ENCODE data around the gene SLC35E2B. TPM values are rescaled to one million over a fixed set of nuclear protein-coding genes. Genes with fewer than 3 reads are reported as not detected.

The SLC35E2B gene
- total and polyA plus RNA-seq, 2 of the 13 experiments (the other 11 are each of a cell fraction or from before 2014, with no cell fraction given): 14.1 to 19.7 TPM

DNA sequence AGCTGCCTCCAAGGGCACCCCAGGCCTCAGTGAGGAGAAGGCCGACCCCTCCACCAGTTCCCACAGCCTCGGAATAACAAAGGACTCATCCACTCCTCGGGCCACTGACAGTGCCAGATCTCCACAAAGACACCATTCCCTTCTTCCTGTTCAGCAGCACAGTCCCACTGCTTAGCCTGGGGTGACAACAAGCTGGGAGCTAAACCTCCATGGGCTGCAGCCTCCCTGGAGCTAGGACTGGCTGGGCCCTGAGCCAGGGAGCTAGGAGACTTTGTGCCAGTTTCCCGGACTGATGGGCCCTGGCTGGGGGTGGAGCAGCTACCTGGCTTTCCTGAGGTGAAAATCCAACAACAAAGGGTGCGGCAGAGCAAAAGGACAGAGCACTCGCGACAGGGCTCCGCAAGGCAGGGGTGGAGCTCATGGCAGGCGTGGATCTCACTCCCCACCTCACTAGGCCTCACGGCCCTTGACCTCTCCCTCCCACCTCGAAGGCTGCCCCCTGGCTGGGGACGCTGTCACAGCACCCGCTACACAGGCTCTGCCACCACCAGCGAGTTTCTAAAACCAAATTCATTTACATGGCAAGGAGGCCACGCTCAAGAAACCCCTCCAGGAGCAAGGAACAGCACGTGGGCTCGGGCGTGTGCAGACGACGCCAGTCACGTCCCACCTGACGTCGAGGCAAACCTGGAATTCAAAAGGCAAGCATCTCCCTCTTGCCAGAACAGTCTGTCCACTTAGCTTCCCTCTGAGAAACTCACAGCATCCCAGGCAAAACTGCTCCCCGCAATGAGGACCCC lies 13.8 kb downstream of the SLC35E2B start (continued):
- TF ChIP-seq, protein P1, sequence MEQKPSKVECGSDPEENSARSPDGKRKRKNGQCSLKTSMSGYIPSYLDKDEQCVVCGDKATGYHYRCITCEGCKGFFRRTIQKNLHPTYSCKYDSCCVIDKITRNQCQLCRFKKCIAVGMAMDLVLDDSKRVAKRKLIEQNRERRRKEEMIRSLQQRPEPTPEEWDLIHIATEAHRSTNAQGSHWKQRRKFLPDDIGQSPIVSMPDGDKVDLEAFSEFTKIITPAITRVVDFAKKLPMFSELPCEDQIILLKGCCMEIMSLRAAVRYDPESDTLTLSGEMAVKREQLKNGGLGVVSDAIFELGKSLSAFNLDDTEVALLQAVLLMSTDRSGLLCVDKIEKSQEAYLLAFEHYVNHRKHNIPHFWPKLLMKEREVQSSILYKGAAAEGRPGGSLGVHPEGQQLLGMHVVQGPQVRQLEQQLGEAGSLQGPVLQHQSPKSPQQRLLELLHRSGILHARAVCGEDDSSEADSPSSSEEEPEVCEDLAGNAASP (CRISPR knock-in tag; IDR thresholded peaks at IDR 0.05; ENCODE audit: borderline replicate concordance): peak; percentile 59; the same call in 1 of the 2 replicates
- peak; percentile 72; the same call in 2 of the 3 replicates for TF ChIP-seq MXI1 (IDR thresholded peaks at IDR 0.05; ENCODE audit: borderline replicate concordance, low read depth, low read length)
- TF ChIP-seq, protein P2, sequence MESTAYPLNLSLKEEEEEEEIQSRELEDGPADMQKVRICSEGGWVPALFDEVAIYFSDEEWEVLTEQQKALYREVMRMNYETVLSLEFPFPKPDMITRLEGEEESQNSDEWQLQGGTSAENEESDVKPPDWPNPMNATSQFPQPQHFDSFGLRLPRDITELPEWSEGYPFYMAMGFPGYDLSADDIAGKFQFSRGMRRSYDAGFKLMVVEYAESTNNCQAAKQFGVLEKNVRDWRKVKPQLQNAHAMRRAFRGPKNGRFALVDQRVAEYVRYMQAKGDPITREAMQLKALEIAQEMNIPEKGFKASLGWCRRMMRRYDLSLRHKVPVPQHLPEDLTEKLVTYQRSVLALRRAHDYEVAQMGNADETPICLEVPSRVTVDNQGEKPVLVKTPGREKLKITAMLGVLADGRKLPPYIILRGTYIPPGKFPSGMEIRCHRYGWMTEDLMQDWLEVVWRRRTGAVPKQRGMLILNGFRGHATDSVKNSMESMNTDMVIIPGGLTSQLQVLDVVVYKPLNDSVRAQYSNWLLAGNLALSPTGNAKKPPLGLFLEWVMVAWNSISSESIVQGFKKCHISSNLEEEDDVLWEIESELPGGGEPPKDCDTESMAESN (CRISPR knock-in tag; conservative IDR thresholded peaks at IDR 0.05): peak; percentile 71; the same call in 1 of the 2 replicates
- TF ChIP-seq ZNF776 (CRISPR knock-in tag; IDR thresholded peaks at IDR 0.05): 0 out of 2 replicates have a peak, but pooled peaks have one; percentile 67
- no peak for TF ChIP-seq EED (CRISPR knock-in tag; IDR thresholded peaks at IDR 0.05)
- TF ChIP-seq SALL1 (CRISPR knock-in tag; IDR thresholded peaks at IDR 0.05): peak; percentile 87
- peak; percentile 80; the same call in 1 of the 2 replicates for TF ChIP-seq RARA (CRISPR knock-in tag; IDR thresholded peaks at IDR 0.05)
- peak; percentile 42 for TF ChIP-seq YY1 (IDR thresholded peaks at IDR 0.05; ENCODE audit: insufficient read depth, insufficient replicate concordance, low read depth, low read length)
- no peak for TF ChIP-seq CEBPG (CRISPR knock-in tag; IDR thresholded peaks at IDR 0.05)
- TF ChIP-seq STAT5B (CRISPR knock-in tag; IDR thresholded peaks at IDR 0.05): no peak
- no peak for TF ChIP-seq ZNF644 (CRISPR knock-in tag; IDR thresholded peaks at IDR 0.05; ENCODE audit: low read depth)
- TF ChIP-seq, protein P3, sequence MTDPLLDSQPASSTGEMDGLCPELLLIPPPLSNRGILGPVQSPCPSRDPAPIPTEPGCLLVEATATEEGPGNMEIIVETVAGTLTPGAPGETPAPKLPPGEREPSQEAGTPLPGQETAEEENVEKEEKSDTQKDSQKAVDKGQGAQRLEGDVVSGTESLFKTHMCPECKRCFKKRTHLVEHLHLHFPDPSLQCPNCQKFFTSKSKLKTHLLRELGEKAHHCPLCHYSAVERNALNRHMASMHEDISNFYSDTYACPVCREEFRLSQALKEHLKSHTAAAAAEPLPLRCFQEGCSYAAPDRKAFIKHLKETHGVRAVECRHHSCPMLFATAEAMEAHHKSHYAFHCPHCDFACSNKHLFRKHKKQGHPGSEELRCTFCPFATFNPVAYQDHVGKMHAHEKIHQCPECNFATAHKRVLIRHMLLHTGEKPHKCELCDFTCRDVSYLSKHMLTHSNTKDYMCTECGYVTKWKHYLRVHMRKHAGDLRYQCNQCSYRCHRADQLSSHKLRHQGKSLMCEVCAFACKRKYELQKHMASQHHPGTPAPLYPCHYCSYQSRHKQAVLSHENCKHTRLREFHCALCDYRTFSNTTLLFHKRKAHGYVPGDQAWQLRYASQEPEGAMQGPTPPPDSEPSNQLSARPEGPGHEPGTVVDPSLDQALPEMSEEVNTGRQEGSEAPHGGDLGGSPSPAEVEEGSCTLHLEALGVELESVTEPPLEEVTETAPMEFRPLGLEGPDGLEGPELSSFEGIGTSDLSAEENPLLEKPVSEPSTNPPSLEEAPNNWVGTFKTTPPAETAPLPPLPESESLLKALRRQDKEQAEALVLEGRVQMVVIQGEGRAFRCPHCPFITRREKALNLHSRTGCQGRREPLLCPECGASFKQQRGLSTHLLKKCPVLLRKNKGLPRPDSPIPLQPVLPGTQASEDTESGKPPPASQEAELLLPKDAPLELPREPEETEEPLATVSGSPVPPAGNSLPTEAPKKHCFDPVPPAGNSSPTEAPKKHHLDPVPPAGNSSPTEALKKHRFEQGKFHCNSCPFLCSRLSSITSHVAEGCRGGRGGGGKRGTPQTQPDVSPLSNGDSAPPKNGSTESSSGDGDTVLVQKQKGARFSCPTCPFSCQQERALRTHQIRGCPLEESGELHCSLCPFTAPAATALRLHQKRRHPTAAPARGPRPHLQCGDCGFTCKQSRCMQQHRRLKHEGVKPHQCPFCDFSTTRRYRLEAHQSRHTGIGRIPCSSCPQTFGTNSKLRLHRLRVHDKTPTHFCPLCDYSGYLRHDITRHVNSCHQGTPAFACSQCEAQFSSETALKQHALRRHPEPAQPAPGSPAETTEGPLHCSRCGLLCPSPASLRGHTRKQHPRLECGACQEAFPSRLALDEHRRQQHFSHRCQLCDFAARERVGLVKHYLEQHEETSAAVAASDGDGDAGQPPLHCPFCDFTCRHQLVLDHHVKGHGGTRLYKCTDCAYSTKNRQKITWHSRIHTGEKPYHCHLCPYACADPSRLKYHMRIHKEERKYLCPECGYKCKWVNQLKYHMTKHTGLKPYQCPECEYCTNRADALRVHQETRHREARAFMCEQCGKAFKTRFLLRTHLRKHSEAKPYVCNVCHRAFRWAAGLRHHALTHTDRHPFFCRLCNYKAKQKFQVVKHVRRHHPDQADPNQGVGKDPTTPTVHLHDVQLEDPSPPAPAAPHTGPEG (CRISPR knock-in tag; IDR thresholded peaks at IDR 0.05): peak; percentile 58; the same call in 1 of the 2 replicates
- TF ChIP-seq NCOR1 (IDR thresholded peaks at IDR 0.05; ENCODE audit: borderline replicate concordance, low read length): peak; percentile 77; the same call in 1 of the 2 replicates
- TF ChIP-seq ZFYVE20 (CRISPR knock-in tag; IDR thresholded peaks at IDR 0.05; ENCODE audit: borderline replicate concordance, low read depth): no peak
- 0 out of 2 replicates have a peak, but pooled peaks have one; percentile 33 for TF ChIP-seq ARHGAP35 (CRISPR knock-in tag; IDR thresholded peaks at IDR 0.05; ENCODE audit: borderline replicate concordance)
- TF ChIP-seq MEIS1 (CRISPR knock-in tag; IDR thresholded peaks at IDR 0.05; ENCODE audit: borderline replicate concordance): 0 out of 2 replicates have a peak, but pooled peaks have one; percentile 84
- TF ChIP-seq MAFF (IDR thresholded peaks at IDR 0.05; ENCODE audit: low read depth, low read length): no peak
- TF ChIP-seq JUND (CRISPR knock-in tag; IDR thresholded peaks at IDR 0.05): no peak
- TF ChIP-seq ZNF891 (CRISPR knock-in tag; IDR thresholded peaks at IDR 0.05): peak; percentile 83
- no peak for TF ChIP-seq NFIC (IDR thresholded peaks at IDR 0.05; ENCODE audit: low read length)
- TF ChIP-seq WIZ (CRISPR knock-in tag; IDR thresholded peaks at IDR 0.05): no peak

Data from HepG2 (cell line).